Upper lobe of left lung (tissue), 4 donors: ENCODE results near the gene CAMK1D.

ENCODE experiments used
- CTCF ChIP-seq, 6 experiments: fragments of 450-650 bp in 4 of 6; fragments of 200-600 bp in 2 of 6; sonication (generic) in 2 of 6; IDR thresholded peaks; one replicate each; pipeline ENCODE4 v1.5.1; 2016 to 2019; ENCODE audit warnings: antibody characterized with exemption in 6 of 6
- POLR2AphosphoS5 ChIP-seq, 2 donors: sonication (generic); formaldehyde crosslinking; IDR thresholded peaks; one replicate each; pipeline ENCODE4 v1.5.1; 2017; ENCODE audit warnings: antibody characterized with exemption in 2 of 2

GRCh38 chr10:12691596-12691995 is 342.2 kb downstream of the CAMK1D start:
- TF ChIP-seq CTCF (IDR thresholded peaks at IDR 0.05) (no peak), POLR2AphosphoS5 (IDR thresholded peaks at IDR 0.05) (no peak)
